ENCODE data around the gene RFX7.

DNA sequence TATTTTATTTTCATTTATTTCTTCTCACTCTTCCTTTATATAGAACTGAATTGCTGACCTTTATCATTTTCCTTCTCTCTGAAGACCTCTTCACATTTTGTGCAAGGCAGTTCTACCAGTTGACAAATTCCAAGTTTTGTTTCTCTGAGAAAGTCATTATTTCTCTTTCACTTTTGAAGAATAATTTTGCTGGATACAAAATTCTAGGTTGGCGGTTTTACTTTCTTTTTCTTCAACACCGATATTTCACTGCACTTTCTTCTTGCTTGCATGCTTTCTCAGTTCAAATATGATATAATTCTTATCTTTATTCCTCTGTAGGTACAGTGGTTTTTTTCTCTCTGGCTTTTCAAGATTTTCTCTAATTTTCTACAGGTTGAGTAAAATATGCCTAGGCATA is 15.9 kb downstream of the RFX7 start:
- TF ChIP-seq GATA2 (IDR thresholded peaks at IDR 0.05; ENCODE audit: low read depth, low read length): no peak
- no peak for TF ChIP-seq GATA3 (IDR thresholded peaks at IDR 0.05; ENCODE audit: low read depth, low read length)

All from SH-SY5Y (cell line).